Naive B cell (primary cell): ENCODE measurements around the gene KCTD2. TPM values are rescaled to one million over a fixed set of nuclear protein-coding genes. Genes with fewer than 3 reads are reported as not detected.
"Not testable (repeated sequence)": the region's sequence is repeated elsewhere in the genome, so short reads cannot be mapped to it uniquely, and the experiment has no call there.

ENCODE experiments used
- ATAC-seq, 2 donors: fragments of 150-1000 bp; cut with Tn5 transposase; 2 replicates each; pipeline ENCODE4 v1.10.0; 2021; ENCODE audit warnings: low read depth in 2 of 2, mild to moderate bottlenecking in 2 of 2, moderate library complexity in 2 of 2
- DNase-seq: peaks from one replicate; pipeline ENCODE4 v3.0.0; 2022
- H3K27ac Mint-ChIP-seq, 6 donors: one replicate each; pipeline ENCODE4 v1.8.0; 2020 to 2022; ENCODE audit warnings: mild to moderate bottlenecking in 6 of 6, mixed read lengths in 6 of 6, moderate library complexity in 5 of 6, inconsistent platforms in 2 of 6
- H3K27me3 Mint-ChIP-seq, 3 donors: one replicate each; pipeline ENCODE4 v1.8.0; 2021 to 2022; ENCODE audit warnings: mixed read lengths in 3 of 3, mild to moderate bottlenecking in 1 of 3
- H3K36me3 Mint-ChIP-seq, 2 donors: one replicate each; pipeline ENCODE4 v1.8.0; 2020 to 2022; ENCODE audit warnings: mixed read lengths in 2 of 2, inconsistent platforms in 1 of 2, mild to moderate bottlenecking in 1 of 2
- H3K4me1 Mint-ChIP-seq, 3 donors: one replicate each; pipeline ENCODE4 v1.8.0; 2020 to 2022; ENCODE audit warnings: mixed read lengths in 3 of 3, inconsistent platforms in 1 of 3, mild to moderate bottlenecking in 1 of 3, moderate library complexity in 1 of 3
- H3K4me3 Mint-ChIP-seq, 8 donors: one replicate each; pipeline ENCODE4 v1.8.0; 2020 to 2022; ENCODE audit warnings: mild to moderate bottlenecking in 8 of 8, mixed read lengths in 8 of 8, moderate library complexity in 8 of 8, inconsistent platforms in 2 of 8
- H3K9me3 Mint-ChIP-seq, 7 donors: one replicate each; pipeline ENCODE4 v1.8.0; 2020 to 2022; ENCODE audit warnings: mixed read lengths in 7 of 7, mild to moderate bottlenecking in 5 of 7, inconsistent platforms in 2 of 7, moderate library complexity in 1 of 7
- polyA plus RNA-seq, 6 donors: library from polyadenylated mRNA; unstranded; fragments of 300-500 nt; fragmentation: Illumina TruSeq; gene quantifications; one replicate each; pipeline ENCODE4 v1.2.3, GENCODE V29; 2021; ENCODE audit warnings: low read depth in 6 of 6

The KCTD2 gene
- polyA plus RNA-seq, 6 donors from 2014 or later: 2.9 to 9.8 (median 4.8) TPM

DNA sequence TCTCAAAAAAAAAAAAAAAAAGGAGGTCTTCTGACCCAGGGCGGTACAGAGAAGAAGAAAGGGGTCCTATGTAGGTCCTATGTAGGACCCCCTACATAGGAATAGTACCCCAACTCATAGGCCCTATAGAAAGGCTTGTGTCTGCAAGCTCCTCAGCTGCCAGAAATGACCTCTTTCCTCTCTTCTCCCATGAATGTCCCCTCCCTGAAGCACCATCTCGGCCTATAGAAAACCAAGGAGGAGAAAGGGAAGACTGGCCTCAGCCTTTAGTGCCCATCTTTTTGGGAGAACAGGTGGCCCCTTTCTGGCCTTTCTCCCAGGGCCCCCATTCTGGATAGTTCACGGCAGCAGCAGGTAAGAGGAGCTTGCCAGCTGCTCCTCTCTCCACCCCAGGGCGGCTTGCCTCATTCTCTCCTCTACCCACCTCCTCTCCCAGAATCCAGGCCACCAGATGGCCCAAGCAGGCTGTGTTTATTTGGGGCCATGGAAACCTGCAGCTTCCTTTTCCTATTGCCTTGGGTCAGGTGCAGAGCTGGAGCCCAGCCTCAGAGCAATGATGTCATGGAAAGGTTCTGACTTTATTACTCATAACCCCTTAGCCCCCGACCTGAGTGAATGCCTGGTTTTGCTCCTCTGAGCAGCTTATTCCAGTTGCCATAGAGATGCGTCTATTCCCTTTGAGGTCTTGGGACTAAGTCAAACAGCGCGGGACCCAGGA is 36.2 kb upstream of the KCTD2 start:
- no peak for ATAC-seq
- Mint-ChIP-seq H3K27ac (no peak overlapping the region), H3K4me1 (peaks cover 19 to 30% (median 27%) of the 10 kb centered on the region in 3 donors), H3K9me3 (no peaks in the 10 kb centered on the region), H3K27me3 (peaks cover 4 to 16% (median 9%) of the 10 kb centered on the region in 3 donors), H3K4me3 (peak overlapping the region in 5 of 8 donors; percentile 1 to 96 (median 64)), H3K36me3 (peaks cover 0 to 4% of the 10 kb centered on the region in 2 donors)
- DNase-seq: no peak

GRCh38 chr17:75011401-75012095 is 35.5 kb upstream of the KCTD2 start:
- Mint-ChIP-seq H3K4me3 (peak overlapping the region; percentile 92 to 96 (median 95)), H3K27me3 (peaks cover 0 to 9% (median 3%) of the 10 kb centered on the region in 3 donors), H3K4me1 (peaks cover 23 to 35% (median 29%) of the 10 kb centered on the region in 3 donors), H3K36me3 (peaks cover 6% of the 10 kb centered on the region in 2 donors), H3K27ac (peak overlapping the region in 3 of 6 donors; percentile 33 to 92 (median 86)), H3K9me3 (no peaks in the 10 kb centered on the region)
- no peak for DNase-seq
- no peak for ATAC-seq

DNA sequence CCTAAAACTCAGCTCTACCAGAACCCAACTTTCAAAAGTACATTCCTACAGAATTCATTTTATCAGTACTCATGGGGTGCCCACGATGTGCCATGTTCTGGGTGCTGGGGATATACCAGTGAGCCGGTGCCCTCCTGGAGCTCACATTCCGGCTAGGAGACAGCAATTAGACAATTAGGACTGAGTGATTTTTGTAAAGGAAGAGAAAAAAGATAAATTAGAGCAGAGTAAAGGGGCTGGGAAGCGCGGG is 35.0 kb upstream of the KCTD2 start:
- Mint-ChIP-seq H3K27me3 (peaks cover 0 to 5% (median 0%) of the 10 kb centered on the region in 3 donors), H3K36me3 (peaks cover 6 to 10% of the 10 kb centered on the region in 2 donors), H3K4me3 (peak overlapping the region; percentile 92 to 96 (median 95)), H3K9me3 (no peaks in the 10 kb centered on the region), H3K4me1 (peaks cover 23 to 35% (median 31%) of the 10 kb centered on the region in 3 donors), H3K27ac (peak overlapping the region in 3 of 6 donors; percentile 33 to 92 (median 86))
- ATAC-seq: no peak
- no peak for DNase-seq

DNA sequence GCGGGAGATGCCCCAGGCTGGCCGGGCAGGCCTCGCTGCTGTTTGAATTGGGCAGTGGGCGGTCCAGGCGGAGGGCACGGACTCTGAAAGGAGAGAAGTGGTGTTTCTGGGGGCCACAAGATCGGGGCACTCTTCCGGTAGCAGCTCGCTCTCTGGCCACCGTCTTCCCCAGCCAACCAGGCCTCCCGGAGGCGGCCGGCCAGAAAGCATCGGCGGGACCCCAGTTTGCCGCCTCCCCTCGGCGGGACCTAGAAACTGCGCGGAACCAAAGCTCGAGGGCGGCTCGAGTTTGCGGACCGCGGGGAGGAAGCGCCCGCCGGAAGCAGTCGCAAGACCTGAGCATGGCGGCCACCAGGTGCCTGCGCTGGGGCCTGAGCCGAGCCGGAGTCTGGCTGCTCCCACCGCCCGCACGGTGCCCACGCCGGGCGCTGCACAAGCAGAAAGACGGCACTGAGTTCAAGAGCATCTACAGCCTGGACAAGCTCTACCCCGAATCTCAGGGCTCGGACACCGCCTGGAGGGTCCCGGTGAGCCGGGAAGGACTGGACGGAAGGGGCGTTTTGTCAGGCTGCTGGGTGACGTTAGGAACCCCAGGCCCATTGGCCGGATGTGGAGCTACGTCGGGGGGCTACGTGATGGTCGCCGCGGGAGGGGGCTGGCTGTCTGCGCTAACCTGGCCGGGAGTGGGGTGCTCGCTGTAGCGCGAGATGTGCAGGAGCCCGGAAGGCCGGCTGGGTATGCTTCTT is 34.5 kb upstream of the KCTD2 start, which contains the start of gene MRPL58:
TSS of gene MRPL58 (plus strand) at position 325 of the 746 bp plus-strand sequence. CDS start at position 342, 17 bp downstream.
- H3K27ac Mint-ChIP-seq: peak within 1 kb of the TSS; percentile 86 to 96 (median 92)
- H3K36me3 Mint-ChIP-seq: peaks cover 6 to 10% of the 10 kb centered on the region in 2 donors
- peak within 1 kb of the TSS; percentile 92 to 96 (median 95) for H3K4me3 Mint-ChIP-seq
- no peaks in the 10 kb centered on the region for H3K9me3 Mint-ChIP-seq
- H3K4me1 Mint-ChIP-seq: peaks cover 23 to 35% (median 32%) of the 10 kb centered on the region in 3 donors
- DNase-seq (peak; percentile 79), ATAC-seq (peak; percentile 95 to 97)
- peaks cover 0 to 4% (median 0%) of the 10 kb centered on the region in 3 donors for H3K27me3 Mint-ChIP-seq

- Mint-ChIP-seq H3K36me3 (peaks cover 6 to 10% of the 10 kb centered on the region in 2 donors), H3K27ac (peak overlapping the region in 5 of 6 donors; percentile 86 to 96 (median 92)), H3K4me3 (peak overlapping the region; percentile 92 to 96 (median 95)), H3K9me3 (no peaks in the 10 kb centered on the region), H3K27me3 (no peaks in the 10 kb centered on the region), H3K4me1 (peaks cover 23 to 35% (median 32%) of the 10 kb centered on the region in 3 donors)
- DNase-seq (no peak), ATAC-seq (no peak)
These were observed 33.9 kb upstream of the KCTD2 start for GRCh38 chr17:75013092-75013559.

DNA sequence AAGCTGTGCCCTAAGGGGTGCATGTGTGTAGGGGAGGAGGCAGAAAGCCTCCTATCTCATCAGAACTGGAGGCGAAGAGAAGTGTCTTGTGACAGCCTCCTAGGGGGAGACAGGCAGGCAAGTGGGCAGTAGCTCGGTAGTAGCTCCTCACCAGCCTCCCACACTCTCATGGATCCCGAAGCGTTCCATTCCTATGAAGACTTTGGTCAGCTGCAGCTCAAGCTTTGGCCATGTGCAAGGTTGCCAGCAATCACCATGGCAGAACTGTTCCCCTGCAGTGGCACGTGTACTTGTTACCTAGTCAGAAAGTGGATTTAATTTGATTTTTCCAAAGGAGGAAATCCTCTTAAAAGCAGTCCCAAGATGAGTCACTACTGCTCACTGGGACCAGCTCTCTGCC is 27.9 kb upstream of the KCTD2 start:
- Mint-ChIP-seq H3K4me1 (peaks cover 7 to 11% (median 10%) of the 10 kb centered on the region in 3 donors), H3K4me3 (no peak overlapping the region), H3K27ac (no peak overlapping the region), H3K9me3 (no peaks in the 10 kb centered on the region), H3K36me3 (peaks cover 29 to 30% of the 10 kb centered on the region in 2 donors), H3K27me3 (no peaks in the 10 kb centered on the region)
- ATAC-seq (no peak), DNase-seq (no peak)

DNA sequence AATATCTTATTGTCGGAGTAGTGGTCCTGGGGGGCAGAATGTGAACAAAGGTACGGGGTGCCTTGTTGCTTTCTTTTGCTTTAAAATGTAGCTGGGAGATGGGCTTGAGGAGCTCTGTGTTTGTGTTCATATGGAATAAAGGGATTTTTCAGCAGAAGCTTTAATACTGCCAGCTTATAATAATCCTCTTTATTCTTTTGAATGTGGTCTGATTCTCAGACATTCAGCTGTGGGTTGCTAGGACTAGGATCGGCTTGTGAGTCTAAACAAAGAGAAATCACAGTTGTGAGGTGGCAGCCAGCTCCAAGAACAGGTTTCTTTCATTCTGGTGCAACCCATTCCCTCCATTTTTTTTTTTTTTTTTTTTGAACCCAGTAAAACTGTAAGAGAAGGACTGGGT is 27.3 kb upstream of the KCTD2 start:
- Mint-ChIP-seq H3K4me1 (peaks cover 7 to 11% (median 10%) of the 10 kb centered on the region in 3 donors), H3K27ac (no peak overlapping the region), H3K27me3 (no peaks in the 10 kb centered on the region), H3K4me3 (no peak overlapping the region), H3K36me3 (peaks cover 29% of the 10 kb centered on the region in 2 donors), H3K9me3 (no peaks in the 10 kb centered on the region)
- DNase-seq: no peak
- ATAC-seq: no peak

DNA sequence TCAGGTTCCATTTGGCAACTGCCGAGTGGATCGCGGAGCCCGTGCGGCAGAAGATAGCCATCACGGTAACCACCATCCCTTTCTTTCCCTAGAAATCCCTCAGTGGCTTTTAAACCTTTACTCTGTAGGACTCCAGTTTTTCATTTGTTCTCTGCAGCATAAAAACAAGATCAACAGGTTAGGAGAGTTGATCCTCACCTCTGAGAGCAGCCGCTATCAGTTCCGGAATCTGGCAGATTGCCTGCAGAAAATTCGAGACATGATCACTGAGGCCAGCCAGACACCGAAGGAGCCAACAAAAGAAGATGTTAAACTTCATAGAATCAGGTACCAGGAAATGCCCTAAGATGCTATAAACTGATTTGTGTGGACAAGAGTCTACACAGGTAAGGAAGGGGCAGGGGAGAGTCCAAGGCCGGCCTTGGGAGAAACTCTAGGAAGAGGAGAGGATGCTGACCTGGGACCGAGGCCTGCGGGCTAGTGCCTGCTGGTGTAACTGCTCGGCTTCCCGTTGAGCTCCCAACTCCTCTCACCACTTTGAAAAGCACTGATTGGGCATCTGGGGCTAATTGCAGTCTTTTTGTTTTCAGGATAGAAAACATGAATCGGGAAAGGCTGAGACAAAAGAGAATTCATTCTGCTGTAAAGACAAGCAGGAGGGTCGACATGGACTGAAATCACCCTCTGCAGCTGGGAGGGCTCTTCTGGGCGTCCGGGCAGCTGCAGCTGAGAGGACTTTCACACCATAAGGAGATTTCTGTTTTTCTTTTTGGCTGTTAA is 26.5 kb upstream of the KCTD2 start:
- H3K27ac Mint-ChIP-seq: peak overlapping the region in 2 of 6 donors; percentile 15 to 38
- ATAC-seq (no peak), DNase-seq (no peak)
- peaks cover 4 to 13% (median 11%) of the 10 kb centered on the region in 3 donors for H3K4me1 Mint-ChIP-seq
- H3K27me3 Mint-ChIP-seq: no peaks in the 10 kb centered on the region
- no peaks in the 10 kb centered on the region for H3K9me3 Mint-ChIP-seq
- H3K36me3 Mint-ChIP-seq: peaks cover 27 to 29% of the 10 kb centered on the region in 2 donors
- no peak overlapping the region for H3K4me3 Mint-ChIP-seq

DNA sequence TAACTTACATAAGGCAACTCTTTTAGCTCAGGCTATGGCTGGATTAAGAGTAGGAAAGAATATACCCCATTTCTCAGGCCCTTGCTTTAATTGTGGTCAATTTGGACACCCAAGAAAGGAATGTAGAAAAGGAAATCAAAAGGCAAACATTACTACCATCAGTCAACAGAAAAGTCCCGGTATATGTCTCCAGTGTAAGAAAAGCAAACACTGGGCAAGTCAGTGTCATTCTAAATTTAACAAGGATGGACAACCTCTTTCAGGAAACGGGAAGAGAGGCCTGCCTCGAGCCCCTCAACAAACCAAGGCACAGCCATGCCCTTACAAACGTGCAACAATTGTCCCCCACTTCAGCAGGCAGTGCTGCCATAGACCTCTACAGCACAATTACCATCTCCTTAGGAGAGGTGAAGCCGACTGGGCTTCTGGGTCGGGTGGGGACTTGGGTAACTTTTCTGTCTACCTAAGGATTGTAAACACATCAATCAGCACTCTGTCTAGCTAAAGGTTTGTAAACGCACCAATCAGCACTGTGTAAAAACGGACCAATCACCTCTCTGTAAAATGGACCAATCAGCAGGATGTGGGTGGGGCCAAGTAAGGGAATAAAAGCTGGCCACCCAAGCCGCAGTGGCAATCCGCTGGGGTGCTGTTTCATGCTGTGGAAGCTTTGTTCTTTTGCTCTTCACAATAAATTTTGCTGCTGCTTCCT is 22.2 kb upstream of the KCTD2 start:
- peak overlapping the region in 2 of 8 donors; percentile 6 to 63 for H3K4me3 Mint-ChIP-seq
- H3K36me3 Mint-ChIP-seq: peaks cover 15 to 16% of the 10 kb centered on the region in 2 donors
- H3K27ac Mint-ChIP-seq: no peak overlapping the region
- DNase-seq: no peak
- peaks cover 0 to 16% (median 5%) of the 10 kb centered on the region in 7 donors for H3K9me3 Mint-ChIP-seq
- no peaks in the 10 kb centered on the region for H3K27me3 Mint-ChIP-seq
- ATAC-seq: no peak
- peaks cover 0 to 8% (median 6%) of the 10 kb centered on the region in 3 donors for H3K4me1 Mint-ChIP-seq

DNA sequence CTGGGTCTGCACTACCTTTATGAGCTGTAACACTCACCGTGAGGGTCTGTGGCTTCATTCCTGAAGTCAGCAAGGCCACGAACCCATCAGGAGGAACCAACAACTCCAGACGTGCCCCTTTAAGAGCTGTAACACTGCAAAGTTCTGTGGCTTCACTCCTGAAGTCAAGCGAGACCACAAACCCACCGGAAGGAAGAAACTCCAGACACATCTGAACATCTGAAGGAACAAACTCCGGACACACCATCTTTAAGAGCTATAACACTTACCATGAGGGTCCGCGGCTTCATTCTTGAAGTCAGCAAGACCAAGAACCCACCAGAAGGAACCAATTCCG is 21.7 kb upstream of the KCTD2 start:
- peak overlapping the region in 2 of 8 donors; percentile 6 to 63 for H3K4me3 Mint-ChIP-seq

DNA sequence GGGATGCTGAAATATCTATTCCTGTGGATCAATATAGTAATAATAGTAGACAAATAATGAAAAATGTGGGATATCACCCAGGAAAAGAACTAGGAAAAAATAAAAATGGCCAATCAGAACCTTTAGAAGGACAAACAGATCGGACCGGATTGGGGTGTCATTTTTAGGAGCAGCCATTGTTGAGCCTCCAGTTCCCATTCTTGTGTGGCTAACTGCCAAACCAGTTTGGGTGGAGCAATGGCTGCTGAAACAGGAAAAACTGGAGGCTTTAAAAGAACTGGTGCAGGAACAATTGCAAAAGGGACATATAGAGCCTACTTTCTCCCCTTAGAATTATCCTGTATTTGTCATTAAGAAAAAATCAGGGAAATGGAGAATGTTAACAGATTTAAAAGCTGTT is 20.4 kb upstream of the KCTD2 start:
- H3K36me3 Mint-ChIP-seq: peaks cover 4 to 12% of the 10 kb centered on the region in 2 donors
- not testable (repeated sequence) for H3K4me3 Mint-ChIP-seq, H3K27ac Mint-ChIP-seq

More for the DNA sequence above, 21.7 kb upstream of the KCTD2 start:
- H3K27ac Mint-ChIP-seq: peak overlapping the region in 1 of 6 donors; percentile 72
- H3K27me3 Mint-ChIP-seq, DNase-seq, H3K4me1 Mint-ChIP-seq, ATAC-seq: not testable (repeated sequence)
- H3K9me3 Mint-ChIP-seq: peaks cover 0 to 19% (median 7%) of the 10 kb centered on the region in 7 donors
- peaks cover 14 to 15% of the 10 kb centered on the region in 2 donors for H3K36me3 Mint-ChIP-seq

GRCh38 chr17:75030161-75030560 is 16.9 kb upstream of the KCTD2 start:
- DNase-seq (no peak), ATAC-seq (no peak)
- peaks cover 31 to 38% (median 37%) of the 10 kb centered on the region in 3 donors for H3K4me1 Mint-ChIP-seq
- peaks cover 0 to 5% (median 3%) of the 10 kb centered on the region in 3 donors for H3K27me3 Mint-ChIP-seq
- peaks cover 0 to 22% (median 8%) of the 10 kb centered on the region in 7 donors for H3K9me3 Mint-ChIP-seq
- peak overlapping the region in 1 of 8 donors; percentile 28 for H3K4me3 Mint-ChIP-seq
- H3K36me3 Mint-ChIP-seq: no peaks in the 10 kb centered on the region
- no peak overlapping the region for H3K27ac Mint-ChIP-seq

More for the DNA sequence above, 20.4 kb upstream of the KCTD2 start:
- ATAC-seq, H3K27me3 Mint-ChIP-seq, DNase-seq, H3K4me1 Mint-ChIP-seq: not testable (repeated sequence)
- H3K9me3 Mint-ChIP-seq: peaks cover 0 to 22% (median 8%) of the 10 kb centered on the region in 7 donors
